LNCaP clone FGC (cell line): Measurements from ENCODE around the gene CCDC197.

Source experiments
- DNase-seq: peaks from one replicate; pipeline ENCODE4 v3.0.0-alpha.2; 2011; ENCODE audit warnings: low read depth
- H3K4me3 ChIP-seq: 2 replicates; pipeline ENCODE4 v1.5.1; 2011; ENCODE audit warnings: mild to moderate bottlenecking, low read depth, low read length, control low read depth
- CTCF ChIP-seq: IDR thresholded peaks from 2 replicates; pipeline ENCODE4 v1.5.1; 2012; ENCODE audit warnings: mild to moderate bottlenecking; ENCODE audit not compliant: control insufficient read depth, insufficient read depth; ENCODE audit errors: extremely low read depth

The CCDC197 gene

DNA sequence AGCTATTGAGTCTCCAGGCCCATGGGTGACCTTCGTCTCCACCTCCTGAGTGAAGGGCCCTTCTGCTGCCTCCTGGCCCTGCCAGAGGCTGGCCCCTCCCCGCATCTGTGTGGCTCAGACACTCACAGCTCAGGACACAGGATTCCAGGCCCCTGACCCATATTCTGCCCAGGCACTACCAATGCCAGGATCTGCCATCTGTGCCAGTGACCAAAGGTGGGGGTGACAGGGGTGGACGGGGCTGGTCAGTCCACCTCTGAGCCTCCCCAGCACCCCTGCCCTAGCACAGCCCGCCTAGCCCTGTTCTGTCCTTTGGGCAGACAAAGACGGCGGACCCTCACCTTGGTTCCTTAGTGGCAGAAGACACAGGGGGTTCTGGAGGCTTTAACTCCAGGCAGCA is 23.5 kb upstream of the CCDC197 start:
- no peak for DNase-seq
- no peak for TF ChIP-seq CTCF
- H3K4me3 ChIP-seq: no peak overlapping the region

DNA sequence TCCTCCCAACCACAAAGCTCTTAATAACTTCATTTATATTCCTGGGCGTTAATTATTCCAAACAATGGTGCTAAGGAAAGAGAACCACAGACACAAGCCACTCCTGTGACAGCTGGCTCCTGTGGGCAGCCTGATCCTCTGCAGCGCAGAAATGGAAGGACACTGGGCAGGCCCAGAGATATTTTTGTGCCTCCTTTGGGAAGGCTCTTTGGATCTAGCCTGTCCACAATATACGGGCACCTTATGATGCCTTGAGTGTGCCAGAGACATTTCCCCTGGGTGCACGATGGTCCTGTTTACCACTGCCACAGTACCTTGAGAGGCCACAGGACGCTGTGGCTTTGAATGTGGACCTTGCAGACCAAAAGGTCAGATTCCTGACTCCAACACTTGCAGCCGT is 22.8 kb upstream of the CCDC197 start:
- no peak for TF ChIP-seq CTCF
- H3K4me3 ChIP-seq: no peak overlapping the region
- no peak for DNase-seq

DNA sequence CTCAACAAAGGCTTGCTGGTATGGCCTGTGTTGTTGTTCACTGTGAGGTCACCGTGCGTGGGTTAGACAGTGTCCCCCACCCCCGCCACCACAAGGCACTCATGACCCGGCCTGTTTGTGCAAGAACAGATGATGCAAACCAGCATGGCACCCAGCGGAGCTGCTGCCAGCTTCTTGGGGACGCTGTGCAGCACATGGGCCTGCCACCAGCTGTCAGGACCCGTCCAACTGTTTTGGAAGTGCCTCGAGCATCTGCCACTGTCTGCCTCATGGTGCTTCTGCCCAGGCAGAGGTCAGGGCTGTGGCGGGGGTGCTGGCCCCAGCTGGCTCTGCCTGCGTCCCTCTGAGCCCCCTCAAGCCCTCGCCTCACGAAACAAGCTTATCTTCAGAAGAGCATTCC is 22.3 kb upstream of the CCDC197 start:
- TF ChIP-seq CTCF: no peak
- no peak for DNase-seq
- no peak overlapping the region for H3K4me3 ChIP-seq

- no peak for DNase-seq
- no peak for TF ChIP-seq CTCF
- no peak overlapping the region for H3K4me3 ChIP-seq
Measured at GRCh38 chr14:93975791-93976476, 21.2 kb upstream of the CCDC197 start.

DNA sequence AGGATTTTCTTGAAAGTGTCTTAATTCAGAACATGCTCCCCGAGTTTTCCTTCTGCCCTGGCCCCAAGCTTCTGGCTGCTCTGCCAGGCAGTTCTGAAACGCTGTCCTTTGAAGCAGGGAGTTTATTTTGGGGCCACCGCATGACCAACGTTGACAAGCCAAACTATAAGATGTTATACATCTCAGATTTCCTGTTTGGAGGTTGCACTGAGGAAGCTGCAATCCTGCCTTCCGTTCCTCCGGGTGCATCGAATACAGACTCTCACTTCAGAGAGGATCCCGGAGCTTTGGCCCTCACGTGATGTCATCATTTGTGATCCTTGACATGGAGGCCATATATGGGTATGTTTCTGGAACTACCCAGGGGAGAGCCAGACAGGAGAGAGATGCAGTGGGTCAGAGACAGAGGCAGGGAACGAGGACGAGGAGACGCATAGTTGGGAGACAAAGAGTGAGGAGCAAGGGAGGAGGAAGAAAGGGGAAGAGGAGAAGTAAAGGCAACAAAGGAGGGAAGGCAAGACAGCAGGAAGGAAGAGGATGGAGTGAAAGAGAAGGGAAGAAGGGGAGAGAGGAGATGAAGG is 20.5 kb upstream of the CCDC197 start, which contains the start of gene ASB2:
Gene ASB2 (minus strand): TSS at position 94 of the 581 bp plus-strand sequence. CDS start 12,031 bp downstream, outside the sequence.
- no peak for TF ChIP-seq CTCF
- DNase-seq: no peak
- no peak within 1 kb of the TSS for H3K4me3 ChIP-seq

- H3K4me3 ChIP-seq: no peak overlapping the region
- TF ChIP-seq CTCF: no peak
Measured at GRCh38 chr14:93977171-93977570, 19.9 kb upstream of the CCDC197 start.

More at GRCh38 chr14:93977171-93977570, 19.9 kb upstream of the CCDC197 start:
- no peak for DNase-seq
